GM19238 (cell line): Measurements from ENCODE around the gene C7.

Experiments used
- DNase-seq: peaks from one replicate; pipeline ENCODE4 v3.0.0; 2011; ENCODE audit warnings: low spot score; ENCODE audit not compliant: insufficient read length

C7 gene

DNA sequence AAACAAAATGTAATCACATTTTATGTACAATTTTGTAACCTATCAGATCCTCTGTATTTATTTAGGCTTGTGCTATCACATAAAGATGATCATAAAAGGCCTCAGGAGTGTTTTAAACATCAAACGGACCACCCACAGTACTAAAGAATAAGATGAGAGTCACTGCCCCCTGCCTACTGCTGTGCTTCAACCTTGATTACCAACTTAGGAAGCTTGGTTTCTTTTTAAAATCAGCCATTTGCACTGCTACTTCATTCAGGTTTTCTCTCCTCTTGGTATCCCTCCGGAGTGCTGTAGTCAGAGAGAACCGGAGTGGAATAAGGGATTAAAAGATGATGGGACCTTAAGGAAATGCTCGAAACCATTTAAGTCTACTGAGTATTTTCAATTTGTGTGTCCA lies 6.9 kb downstream of the C7 start:
- DNase-seq: no peak

DNA sequence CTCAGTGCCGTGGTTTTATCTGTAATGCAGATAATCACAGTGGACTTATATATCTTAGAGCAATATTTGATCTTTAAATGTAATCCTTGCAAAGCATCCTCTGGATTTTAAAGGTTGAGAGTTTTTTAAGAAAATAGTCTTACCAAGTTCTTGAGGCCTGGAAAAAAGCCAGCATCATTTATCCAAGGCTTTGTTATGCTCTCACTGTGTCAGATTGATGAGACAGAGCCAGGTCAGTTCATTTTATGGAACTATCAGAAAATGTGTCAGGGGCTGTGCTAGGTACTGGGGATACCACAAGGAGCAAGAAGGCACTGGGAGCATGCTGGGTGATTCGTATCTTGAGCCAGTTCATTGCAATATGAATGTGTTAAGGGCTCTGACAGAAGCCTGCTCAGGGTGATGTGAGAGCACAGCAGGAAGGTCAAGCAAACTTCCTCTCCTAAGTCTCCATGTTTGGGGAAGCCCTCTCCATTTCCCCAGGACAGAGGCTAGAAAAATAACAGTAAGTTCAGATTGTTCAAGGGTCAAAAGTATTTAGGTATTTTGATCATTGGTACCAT lies 19.7 kb downstream of the C7 start:
- DNase-seq: no peak

DNA sequence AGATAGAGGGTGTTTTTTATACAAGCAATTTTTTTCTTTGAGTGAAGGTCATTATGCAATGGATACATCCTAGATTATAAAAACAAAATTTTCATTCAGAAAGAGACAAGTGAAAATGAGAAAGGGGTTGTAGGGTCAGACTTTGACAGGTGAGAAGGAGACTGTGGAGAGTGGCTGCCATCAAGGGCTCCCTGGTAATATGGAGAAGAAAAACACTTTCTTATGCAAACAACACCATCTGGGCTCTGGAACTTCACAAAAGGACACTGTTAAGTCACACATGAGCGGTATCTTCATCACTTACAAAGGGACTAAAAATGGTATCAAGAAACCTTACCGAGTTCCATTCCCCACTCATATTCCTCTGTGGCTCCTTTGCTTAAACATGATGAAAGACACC lies 23.5 kb downstream of the C7 start:
- DNase-seq: no peak

DNA sequence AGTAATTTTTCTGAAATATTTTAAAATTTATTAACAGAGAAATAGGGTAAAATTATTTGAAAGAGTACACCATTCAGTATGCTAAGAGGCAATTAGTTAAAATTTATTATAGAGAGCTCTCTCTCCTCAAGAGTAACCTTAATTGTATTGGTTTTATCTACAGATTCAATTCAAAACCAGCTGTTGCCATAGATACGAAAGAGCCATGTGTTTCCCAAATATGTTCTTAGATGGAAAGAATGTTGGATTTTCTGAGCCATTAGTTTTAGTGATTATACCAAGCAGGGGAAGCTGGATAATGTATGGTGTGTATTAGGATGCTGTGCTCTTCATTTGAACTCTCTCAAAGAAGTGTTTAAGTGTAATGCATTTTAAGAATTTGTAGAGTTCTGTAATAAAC lies 27.8 kb downstream of the C7 start:
- no peak for DNase-seq

DNA sequence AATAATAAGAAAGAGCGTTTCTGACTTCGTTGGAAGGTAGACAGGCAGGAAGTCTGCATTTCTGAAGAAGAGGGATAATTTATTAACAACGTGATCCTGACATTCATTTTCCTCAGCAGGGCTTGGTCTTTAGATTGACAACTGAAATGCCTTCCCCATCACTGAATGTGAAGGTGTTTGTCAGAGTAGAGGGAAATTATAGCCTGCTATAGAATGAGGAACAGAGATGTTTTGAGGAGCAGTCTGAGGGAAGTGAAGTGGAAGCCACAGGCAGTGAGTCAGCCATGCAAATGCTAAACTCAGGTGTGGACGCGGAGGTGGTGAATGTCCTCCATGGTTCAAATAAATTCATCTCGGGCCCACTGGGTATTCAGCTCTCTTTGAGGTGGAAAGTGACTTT lies 30.5 kb downstream of the C7 start:
- DNase-seq: no peak

DNA sequence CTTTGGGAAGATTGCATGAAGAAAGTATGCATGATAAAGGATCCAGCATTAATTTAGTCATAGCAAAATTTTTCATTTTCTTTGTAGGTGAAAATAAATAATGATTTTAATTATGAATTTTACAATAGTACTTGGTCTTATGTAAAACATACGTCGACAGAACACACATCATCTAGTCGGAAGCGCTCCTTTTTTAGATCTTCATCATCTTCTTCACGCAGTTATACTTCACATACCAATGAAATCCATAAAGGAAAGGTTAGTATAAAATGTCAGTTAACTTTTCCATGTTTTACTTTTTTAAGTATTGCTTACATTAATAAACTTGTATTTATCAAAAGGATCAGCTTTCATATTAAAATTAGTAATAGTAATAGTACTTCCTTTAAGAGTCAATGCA lies 35.8 kb downstream of the C7 start:
- DNase-seq: no peak

DNA sequence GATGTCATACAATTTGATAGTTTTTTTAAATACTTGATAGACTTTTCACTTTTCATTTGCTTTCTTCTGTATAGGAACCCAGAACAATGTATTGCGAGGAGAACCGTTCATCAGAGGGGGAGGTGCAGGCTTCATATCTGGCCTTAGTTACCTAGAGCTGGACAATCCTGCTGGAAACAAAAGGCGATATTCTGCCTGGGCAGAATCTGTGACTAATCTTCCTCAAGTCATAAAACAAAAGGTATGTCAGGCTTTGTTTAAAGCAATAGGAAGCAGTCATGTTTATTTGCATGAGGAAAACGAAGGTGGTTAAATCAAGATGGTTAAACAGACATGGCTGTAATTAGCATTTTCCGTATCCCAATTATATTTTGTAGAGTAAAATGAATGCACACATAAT lies 46.0 kb downstream of the C7 start:
- no peak for DNase-seq

DNA sequence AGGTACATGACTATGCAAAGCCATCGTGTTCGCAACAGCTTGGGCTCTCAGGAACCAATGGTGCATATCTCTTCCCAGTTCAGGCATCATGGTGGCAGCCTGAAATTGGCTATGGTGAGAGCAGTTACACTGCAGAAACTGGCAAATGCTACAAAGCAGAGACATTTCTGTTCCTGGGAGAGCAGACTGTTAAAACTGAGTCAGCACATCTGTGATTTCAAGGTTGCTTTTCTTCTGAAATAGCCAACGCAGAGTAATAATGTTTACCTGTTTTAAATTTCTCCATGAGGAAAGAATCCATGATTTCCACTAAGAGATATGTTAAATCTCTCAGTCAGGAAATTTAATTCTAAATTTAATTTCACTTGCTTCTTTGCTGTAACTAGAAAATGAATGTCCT lies 47.8 kb downstream of the C7 start:
- no peak for DNase-seq

DNA sequence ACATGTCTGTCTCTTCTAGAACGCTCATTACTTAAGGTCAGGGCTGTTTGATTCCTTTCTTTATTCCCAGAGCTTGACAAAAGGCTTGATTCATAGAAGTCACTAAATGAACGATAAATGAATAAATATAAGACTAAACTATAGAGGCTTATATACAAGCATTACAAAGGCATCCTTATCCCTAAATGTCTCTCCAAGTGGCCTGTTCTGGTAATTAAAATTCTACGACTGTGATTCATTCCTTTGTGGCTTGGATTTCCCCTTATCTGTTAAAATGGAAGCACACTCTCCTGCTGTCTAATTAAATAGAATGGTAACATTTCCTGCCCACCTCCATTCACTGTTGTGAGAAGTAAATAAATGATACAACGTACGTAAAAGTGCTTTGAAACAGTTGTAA lies 49.5 kb downstream of the C7 start:
- DNase-seq: no peak

DNA sequence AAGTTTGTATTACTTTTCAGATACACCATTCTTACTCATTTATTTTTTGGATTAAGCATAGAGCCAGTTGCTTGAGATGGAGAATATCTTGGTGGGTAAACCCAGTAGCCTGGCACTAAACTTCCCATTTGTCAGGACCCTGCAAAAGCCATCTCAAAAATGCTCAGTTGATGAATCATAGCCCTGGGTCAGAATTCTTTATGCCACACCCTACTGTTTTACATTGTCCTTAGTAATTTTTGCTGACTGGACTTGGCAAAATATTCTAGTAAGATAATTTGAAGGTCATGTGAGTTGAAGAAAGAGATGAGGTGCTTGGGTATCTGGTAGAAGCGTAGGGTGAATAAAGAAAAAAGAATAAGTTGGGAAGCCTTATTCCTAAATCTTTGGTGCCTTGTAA lies 50.7 kb downstream of the C7 start:
- DNase-seq: no peak

DNA sequence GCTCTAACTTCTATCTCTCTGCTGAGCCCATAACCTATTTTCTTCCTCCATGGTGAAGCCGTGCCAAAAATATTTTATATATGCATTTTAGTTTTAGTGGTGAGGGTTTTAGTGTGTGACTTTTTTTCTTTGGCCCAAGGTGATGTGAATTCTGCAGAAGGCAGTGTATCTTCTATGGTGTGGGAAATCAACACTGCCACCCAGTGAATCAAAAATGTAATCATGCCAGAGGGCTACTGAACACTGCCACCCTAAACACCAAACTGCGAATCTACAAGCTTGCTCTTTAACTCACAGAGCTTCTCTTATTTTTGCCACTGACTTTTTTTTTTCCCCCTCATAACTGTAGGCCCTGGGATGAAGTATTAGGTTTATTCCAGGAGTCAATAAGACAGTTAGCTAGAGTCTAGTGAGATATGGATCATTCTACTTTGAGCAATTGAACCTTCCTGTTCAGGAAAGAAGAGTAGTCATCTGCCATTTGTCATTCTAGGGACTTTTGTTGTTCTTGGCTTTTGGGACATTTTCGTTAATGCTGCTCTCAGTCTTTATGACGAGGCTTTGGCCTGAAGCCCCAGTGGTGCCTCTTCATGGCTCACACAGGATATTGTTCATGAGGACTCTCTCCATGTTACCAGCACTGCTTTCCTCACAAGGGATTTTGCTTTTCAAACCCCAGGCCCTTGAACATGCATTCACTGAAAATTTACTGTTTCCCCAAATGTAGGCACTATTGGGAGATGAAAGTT lies 53.1 kb downstream of the C7 start:
- DNase-seq: no peak

DNA sequence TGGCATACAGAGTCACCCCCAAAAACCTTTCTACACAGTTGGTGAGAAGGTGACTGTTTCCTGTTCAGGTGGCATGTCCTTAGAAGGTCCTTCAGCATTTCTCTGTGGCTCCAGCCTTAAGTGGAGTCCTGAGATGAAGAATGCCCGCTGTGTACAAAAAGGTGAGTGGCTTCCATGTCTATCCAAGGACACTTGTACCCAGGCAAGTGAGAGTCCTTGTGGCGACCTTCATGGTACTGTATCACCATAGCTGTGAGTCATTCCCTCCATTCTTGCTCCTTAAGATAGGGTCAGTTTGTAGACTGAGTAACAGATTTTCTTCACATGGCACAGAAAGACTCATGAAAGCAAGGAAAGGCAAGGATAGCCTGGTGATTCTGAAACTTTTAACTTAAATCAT lies 63.1 kb downstream of the C7 start:
- DNase-seq: no peak

DNA sequence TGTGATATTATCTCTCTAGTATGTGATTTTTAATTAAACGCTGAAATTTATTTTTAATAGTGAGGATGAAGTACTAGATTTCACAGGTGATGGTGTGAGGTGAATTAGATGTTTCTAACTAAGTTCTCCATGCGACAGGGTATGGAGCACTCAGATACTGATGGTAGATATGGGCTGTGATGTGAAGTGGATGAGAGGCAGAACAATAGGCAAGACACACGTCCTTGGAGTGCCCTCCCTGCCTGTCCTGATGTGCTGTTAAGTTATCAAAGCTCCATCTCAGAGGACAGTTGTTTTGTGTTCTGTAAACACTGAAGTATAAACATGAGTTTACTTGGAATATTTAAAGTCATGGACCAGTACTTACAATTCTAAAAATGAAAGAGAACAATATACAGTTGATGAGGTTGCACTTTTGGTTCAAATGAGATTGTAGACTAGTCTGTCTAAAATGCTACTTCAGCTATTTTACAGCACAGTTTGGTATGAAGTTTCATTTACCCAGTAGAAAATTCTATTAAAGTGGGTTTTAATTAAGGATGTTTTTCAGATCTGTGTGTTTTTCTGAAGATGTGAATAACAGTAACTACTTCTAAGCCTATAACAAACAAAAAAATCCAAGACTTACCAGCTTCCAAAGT lies 64.2 kb downstream of the C7 start:
- no peak for DNase-seq

DNA sequence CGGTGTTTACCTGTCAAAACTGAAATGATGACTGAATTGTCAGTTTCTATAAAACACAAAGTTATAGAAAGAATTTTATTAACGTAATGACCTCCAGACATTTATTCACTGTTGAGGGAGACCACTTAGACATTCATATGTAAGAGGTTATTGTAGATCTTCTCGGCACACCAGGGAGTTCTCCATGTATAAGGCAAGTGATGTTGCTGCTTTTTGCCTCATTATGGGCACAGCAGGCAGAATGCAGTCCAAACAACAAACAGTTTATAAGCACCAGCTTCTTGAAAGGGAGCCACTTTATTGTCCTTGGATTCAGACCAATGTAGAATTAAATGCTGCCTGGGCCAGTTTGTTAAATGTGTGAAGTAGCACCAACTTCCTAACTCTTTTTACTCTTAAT lies 66.7 kb downstream of the C7 start:
- no peak for DNase-seq

DNA sequence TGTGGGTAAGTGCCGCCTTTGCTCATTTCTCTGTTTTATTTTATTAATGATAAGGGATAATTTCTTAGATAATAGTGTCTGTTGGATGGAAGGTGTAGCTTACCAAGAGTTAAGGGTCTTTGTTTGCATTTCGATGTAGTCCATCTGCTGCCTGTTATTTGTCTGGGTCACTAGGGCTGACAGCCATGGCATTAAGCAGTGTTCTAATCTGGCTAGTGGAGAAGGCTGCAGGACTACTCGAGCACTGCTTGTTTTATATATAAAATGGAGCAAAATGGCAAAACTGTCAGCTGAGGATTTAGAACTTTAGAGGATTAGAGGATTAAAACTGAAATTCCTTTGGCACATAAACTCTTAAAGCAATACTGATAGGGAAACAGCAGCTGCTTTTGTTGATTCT lies 67.5 kb downstream of the C7 start:
- no peak for DNase-seq

DNA sequence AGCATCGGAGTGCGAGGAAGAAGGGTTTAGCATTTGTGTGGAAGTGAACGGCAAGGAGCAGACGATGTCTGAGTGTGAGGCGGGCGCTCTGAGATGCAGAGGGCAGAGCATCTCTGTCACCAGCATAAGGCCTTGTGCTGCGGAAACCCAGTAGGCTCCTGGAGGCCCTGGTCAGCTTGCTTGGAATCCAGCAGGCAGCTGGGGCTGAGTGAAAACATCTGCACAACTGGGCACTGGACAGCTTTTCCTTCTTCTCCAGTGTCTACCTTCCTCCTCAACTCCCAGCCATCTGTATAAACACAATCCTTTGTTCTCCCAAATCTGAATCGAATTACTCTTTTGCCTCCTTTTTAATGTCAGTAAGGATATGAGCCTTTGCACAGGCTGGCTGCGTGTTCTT lies 72.1 kb downstream of the C7 start:
- no peak for DNase-seq

DNA sequence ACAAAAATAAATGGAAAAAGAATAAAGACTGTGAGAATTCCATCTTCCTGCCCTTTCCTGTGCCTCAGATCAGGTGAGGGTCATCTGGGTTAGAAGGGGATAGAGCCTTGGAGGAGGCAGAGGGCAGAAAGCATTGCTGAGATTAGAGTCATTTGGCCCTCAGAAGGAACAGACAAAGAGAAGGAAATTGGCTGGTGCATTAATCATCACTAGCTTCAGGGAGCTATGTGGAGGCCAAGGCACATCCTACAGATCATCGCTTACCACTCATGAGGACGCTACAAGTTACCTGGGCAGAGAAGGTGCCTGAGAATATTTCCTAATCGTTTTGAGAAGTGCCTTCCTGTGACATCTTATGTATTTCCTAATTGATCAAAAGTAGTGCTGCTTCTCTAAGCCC lies 74.5 kb downstream of the C7 start:
- no peak for DNase-seq

DNA sequence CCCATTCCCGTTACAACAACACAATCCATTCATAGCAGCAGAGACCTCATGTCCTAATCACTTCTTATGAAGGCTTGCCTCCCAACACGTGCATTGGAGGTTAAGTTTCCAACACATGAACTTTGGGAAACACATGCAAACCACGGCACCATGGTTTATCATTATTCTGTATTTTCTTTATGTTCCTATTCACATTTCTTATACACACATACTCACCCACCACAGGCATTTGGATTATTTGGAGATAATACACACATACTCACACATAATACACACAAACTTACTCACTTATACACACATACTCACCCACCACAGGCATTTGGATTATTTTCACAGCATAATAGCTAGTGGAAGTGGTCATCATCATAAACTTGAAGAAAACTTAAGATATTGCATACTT lies 75.6 kb downstream of the C7 start:
- no peak for DNase-seq

DNA sequence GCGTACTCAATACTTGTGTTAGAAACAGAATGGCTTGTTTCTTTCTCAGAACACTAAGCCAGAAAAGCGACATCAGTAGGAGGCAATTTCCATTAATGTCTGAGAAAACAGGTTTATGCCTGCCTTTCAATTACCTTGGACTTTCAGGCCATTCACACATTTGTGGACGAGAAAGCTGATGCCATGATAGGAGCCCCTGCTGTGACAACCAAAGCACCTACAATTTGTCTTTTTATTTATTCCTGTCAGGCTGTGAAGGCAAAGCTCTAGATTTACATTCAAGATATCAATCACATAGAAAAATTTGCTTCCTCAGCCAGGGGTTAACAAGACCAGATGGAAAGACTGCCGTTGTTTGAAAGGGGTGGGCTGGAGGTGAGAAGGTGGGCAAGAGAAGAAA lies 76.2 kb downstream of the C7 start:
- no peak for DNase-seq

DNA sequence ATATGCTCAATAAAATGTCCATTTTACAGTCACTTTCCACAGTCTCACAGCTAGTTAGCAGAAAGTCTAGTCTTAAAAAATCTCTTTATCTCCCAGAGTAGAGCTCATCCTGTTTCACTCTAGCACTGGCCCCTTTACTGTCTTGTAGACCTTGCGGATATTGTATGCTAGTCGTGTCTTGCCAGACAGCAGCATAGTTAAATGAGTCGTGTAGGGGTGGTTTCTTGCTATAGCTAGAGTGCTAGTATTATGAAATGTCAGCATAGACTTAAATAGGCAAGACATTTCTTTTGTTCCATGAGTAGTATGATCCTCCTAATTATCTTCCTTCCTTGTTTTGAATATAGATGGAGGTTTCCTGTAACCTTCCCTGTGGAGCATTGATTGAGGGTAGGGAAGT lies 77.4 kb downstream of the C7 start:
- no peak for DNase-seq

DNA sequence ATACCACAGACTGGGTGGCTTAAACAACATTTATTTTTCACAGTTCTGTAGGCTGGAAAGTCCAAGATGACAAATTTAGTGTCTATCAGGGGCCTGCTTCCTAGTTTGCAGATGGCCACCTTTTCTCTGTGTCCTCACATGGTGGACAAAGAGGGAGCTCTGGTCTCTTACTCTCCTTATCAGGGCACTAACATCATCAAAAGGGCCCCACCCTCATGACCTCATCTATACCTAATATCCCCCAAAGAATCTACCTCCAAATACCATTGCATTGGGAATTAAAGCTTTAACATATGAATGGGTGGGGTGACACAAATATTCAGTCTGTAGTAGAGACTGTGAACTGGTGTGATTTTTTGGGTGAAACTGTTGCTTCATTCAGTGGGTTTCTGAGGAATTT lies 78.1 kb downstream of the C7 start:
- no peak for DNase-seq

DNA sequence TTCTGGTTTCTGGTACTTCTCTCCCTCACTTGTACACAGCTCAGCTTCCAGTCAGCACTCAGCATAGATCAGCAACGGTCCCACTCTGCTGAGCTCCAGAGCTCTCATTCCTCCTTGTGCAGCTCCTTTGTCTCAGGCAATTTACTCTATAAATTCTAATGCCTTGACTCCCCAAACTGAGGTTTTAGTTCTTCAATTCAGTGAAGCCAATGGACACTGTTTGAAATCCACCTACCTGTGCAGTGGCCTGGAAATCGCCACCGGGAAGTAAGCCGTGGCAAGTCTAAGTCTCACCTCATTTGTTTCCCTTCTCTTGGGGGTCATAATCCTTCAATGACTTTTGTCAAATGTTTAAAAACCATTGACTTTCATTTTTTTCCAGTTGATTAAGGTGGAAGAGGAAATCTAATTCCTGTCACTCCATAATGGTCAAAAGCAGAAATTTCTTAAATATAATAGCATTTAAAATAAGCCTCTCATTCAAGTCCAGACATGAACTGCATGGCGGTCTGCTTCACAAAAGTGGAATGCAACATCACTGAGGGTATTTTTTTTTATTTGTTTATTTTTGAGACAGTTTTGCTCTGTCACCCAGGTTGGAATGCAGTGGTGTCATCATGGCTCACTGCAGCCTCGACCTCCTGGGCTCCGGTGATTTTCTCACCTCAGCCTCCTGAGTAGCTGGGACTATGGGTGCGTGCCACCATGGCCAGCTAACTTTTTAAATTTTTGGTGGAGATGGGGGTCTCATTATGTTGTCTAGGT lies 79.6 kb downstream of the C7 start:
- DNase-seq: no peak
